ENCODE results near the gene ABCC11. TPM values are rescaled to one million over a fixed set of nuclear protein-coding genes. Genes with fewer than 3 reads are reported as not detected.

Gene ABCC11
- total and polyA plus RNA-seq, 10 donors = 0.05 to 0.37 (median 0.18) TPM; not detected in 4

DNA sequence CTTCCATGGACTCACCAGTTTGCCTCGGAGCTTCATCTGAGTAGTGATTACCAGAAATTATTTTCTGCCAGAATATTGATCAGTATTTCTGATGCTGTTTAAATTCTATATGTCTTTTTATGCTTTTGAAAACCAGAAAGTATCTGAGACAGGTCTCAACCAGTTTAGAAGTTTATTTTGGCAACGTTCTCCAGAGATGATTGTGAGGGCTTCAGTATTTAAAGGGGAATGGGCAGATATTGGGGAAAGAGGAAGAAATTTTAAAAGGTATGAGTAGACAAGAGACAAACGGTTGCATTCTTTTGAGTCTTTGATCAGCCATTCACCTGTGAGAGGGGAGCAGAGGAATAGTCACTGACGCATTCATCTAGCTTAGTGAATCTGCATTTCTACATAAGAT lies 44.4 kb upstream of the ABCC11 start:
- no peak overlapping the region for H3K27ac ChIP-seq
- no peaks in the 10 kb centered on the region for H3K4me1 ChIP-seq
- TF ChIP-seq POLR2AphosphoS5 (IDR thresholded peaks at IDR 0.05) = no peak
- no peak for TF ChIP-seq POLR2A (IDR thresholded peaks at IDR 0.05)
- TF ChIP-seq, protein P1, sequence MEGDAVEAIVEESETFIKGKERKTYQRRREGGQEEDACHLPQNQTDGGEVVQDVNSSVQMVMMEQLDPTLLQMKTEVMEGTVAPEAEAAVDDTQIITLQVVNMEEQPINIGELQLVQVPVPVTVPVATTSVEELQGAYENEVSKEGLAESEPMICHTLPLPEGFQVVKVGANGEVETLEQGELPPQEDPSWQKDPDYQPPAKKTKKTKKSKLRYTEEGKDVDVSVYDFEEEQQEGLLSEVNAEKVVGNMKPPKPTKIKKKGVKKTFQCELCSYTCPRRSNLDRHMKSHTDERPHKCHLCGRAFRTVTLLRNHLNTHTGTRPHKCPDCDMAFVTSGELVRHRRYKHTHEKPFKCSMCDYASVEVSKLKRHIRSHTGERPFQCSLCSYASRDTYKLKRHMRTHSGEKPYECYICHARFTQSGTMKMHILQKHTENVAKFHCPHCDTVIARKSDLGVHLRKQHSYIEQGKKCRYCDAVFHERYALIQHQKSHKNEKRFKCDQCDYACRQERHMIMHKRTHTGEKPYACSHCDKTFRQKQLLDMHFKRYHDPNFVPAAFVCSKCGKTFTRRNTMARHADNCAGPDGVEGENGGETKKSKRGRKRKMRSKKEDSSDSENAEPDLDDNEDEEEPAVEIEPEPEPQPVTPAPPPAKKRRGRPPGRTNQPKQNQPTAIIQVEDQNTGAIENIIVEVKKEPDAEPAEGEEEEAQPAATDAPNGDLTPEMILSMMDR (IDR thresholded peaks at IDR 0.05 in 8 of 11, conservative IDR thresholded peaks at IDR 0.05 in 3 of 11) = no peak
- H3K4me3 ChIP-seq = no peak overlapping the region
- WGBS, 5 donors = 89 to 92% (median 91%) methylated on average over 4 of the region's 4 CpGs
- H3K27me3 ChIP-seq (replicated peaks in 1 of 7) = no peaks in the 10 kb centered on the region
- H3K9me3 ChIP-seq = peaks cover 0 to 12% (median 8%) of the 10 kb centered on the region in 8 donors
- intact Hi-C loops (cut with DNase I; ENCODE audit: low total_unique reads) = no loop called here
- DNase-seq = no peak
- H3K36me3 ChIP-seq = peaks cover 0 to 100% (median 49%) of the 10 kb centered on the region in 6 donors

DNA sequence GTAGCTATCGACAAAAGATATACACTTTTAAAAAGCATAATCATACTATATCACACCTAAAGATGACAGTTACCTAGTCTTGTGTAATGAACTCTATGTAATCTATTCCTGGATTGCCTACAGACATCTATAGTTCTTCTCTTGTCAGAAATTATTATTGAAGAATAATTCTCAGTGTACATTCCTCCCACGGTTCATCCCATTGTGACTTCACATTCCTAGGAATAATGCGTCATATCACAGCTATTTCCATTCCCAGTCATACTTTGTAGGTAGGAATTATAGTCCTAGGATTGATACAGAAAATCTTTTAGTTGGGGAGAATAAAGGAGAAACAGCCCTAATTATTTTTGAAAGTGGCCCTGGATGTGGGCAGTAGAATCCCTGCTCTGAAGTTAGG lies 44.0 kb upstream of the ABCC11 start:
- H3K27me3 ChIP-seq (replicated peaks in 1 of 7) = no peaks in the 10 kb centered on the region
- 96 to 100% (median 96%) methylated on average over 3 of the region's 3 CpGs for WGBS, 5 donors
- H3K4me3 ChIP-seq = no peak overlapping the region
- peaks cover 0 to 100% (median 50%) of the 10 kb centered on the region in 6 donors for H3K36me3 ChIP-seq
- intact Hi-C loops (cut with DNase I; ENCODE audit: low total_unique reads) = no loop called here
- peaks cover 2 to 16% (median 13%) of the 10 kb centered on the region in 8 donors for H3K9me3 ChIP-seq
- no peak for DNase-seq
- TF ChIP-seq, protein P1 (IDR thresholded peaks at IDR 0.05 in 8 of 11, conservative IDR thresholded peaks at IDR 0.05 in 3 of 11) = no peak
- TF ChIP-seq POLR2A (IDR thresholded peaks at IDR 0.05) (no peak), POLR2AphosphoS5 (IDR thresholded peaks at IDR 0.05) (no peak)
- H3K27ac ChIP-seq = no peak overlapping the region
- no peaks in the 10 kb centered on the region for H3K4me1 ChIP-seq

DNA sequence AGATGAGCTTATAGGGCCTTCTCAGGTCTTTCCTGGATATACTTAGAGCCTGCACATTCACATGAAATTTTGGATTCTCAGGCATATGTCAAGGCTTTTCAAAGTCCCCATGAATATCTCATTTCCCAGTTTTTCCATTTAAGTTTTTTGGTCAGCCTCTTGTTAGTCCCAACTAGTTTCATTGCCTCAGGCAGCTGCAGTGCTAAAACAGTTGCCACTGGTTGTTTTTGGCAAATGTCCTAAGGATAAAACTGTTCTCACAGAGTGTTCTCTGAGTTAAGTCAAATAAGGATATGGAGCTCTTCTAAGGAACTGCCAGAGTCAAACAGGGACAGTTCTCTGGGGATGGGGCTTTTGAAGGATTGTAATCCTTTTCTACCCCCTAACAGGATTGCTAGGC lies 39.9 kb upstream of the ABCC11 start:
- H3K36me3 ChIP-seq = peaks cover 0 to 98% (median 44%) of the 10 kb centered on the region in 6 donors
- peaks cover 2 to 31% (median 25%) of the 10 kb centered on the region in 8 donors for H3K9me3 ChIP-seq
- no peak for TF ChIP-seq POLR2AphosphoS5 (IDR thresholded peaks at IDR 0.05)
- TF ChIP-seq, protein P1 (IDR thresholded peaks at IDR 0.05 in 8 of 11, conservative IDR thresholded peaks at IDR 0.05 in 3 of 11) = no peak
- TF ChIP-seq POLR2A (IDR thresholded peaks at IDR 0.05) = no peak
- intact Hi-C loops (cut with DNase I; ENCODE audit: low total_unique reads) = no loop called here
- no peak overlapping the region for H3K27ac ChIP-seq
- H3K27me3 ChIP-seq (replicated peaks in 1 of 7) = no peaks in the 10 kb centered on the region
- no peak overlapping the region for H3K4me3 ChIP-seq
- peaks cover 0 to 25% (median 4%) of the 10 kb centered on the region in 6 donors for H3K4me1 ChIP-seq
- DNase-seq = no peak

DNA sequence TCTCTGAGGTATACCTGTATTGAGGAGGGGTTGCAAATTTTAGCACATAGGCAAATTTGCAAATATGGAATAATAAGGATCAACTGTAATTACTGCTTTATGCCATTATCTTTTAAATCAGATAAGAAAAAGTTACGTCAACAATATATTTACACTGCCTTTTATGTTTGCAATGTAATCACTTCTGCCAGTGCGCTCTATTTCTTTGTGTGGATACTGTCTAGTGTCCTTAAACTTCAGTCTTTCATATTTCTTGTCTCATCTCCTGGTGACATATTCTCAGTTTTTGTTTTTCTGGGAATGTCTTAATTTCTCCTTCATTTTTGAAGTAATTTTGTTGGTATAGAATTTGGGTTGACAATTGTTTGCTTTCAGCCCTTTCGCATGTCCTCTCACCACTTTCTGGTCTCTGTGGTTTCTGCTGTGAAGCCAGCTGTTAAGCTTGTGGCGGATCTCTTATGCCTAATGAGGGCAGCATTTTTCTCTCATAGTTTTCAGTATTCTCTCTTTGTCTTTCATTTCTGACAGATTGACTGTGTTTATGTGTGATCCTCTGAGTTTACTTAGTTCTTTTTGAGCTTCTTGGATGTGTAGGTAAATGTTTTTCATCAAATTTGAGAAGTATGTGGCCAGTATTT lies 37.6 kb upstream of the ABCC11 start:
- peaks cover 2 to 31% (median 25%) of the 10 kb centered on the region in 8 donors for H3K9me3 ChIP-seq
- intact Hi-C loops (cut with DNase I; ENCODE audit: low total_unique reads) = no loop called here
- H3K36me3 ChIP-seq = peaks cover 0 to 93% (median 36%) of the 10 kb centered on the region in 6 donors
- H3K4me3 ChIP-seq = no peak overlapping the region
- no peaks in the 10 kb centered on the region for H3K27me3 ChIP-seq (replicated peaks in 1 of 7)
- 74 to 86% (median 83%) methylated on average over 4 of the region's 4 CpGs for WGBS, 5 donors
- peaks cover 0 to 34% (median 7%) of the 10 kb centered on the region in 6 donors for H3K4me1 ChIP-seq
- H3K27ac ChIP-seq = no peak overlapping the region
- DNase-seq = no peak
- TF ChIP-seq POLR2A (IDR thresholded peaks at IDR 0.05) (no peak), POLR2AphosphoS5 (IDR thresholded peaks at IDR 0.05) (no peak)
- TF ChIP-seq, protein P1 (IDR thresholded peaks at IDR 0.05 in 8 of 11, conservative IDR thresholded peaks at IDR 0.05 in 3 of 11) = no peak

Data from spleen (tissue), 11 donors.